Measurements from ENCODE around the gene GPR152.
"Not testable (repeated sequence)": the region's sequence is repeated elsewhere in the genome, so short reads cannot be mapped to it uniquely, and the experiment has no call there.

The GPR152 gene

GRCh38 chr11:67483831-67484665 is 31.5 kb upstream of the GPR152 start:
- no peak for TF ChIP-seq JUND (IDR thresholded peaks at IDR 0.05; ENCODE audit: low read depth)
- in situ Hi-C loops (cut with HindIII; ENCODE audit: low pct_unique_long_range_greater_than_20kb, low sequenced_read_pairs), result no loop called here
- no peak for DNase-seq (ENCODE audit: low read depth in 1 of 2, low spot score in 1 of 2)

- no peak for TF ChIP-seq JUND (IDR thresholded peaks at IDR 0.05; ENCODE audit: low read depth)
- in situ Hi-C loops (cut with HindIII; ENCODE audit: low pct_unique_long_range_greater_than_20kb, low sequenced_read_pairs), result no loop called here
- DNase-seq (ENCODE audit: low read depth in 1 of 2, low spot score in 1 of 2), result peak; percentile 99 to 100
Observed at GRCh38 chr11:67482827-67483798, 30.6 kb upstream of the GPR152 start, which contains the start of gene AIP. Gene AIP, plus strand, starts transcription at chr11:67483026. Its CDS starts 133 bp downstream, at chr11:67483159.

GRCh38 chr11:67482275-67482826 is 29.8 kb upstream of the GPR152 start:
- no peak for TF ChIP-seq JUND (IDR thresholded peaks at IDR 0.05; ENCODE audit: low read depth)
- in situ Hi-C loops (cut with HindIII; ENCODE audit: low pct_unique_long_range_greater_than_20kb, low sequenced_read_pairs), result no loop called here
- no peak for DNase-seq (ENCODE audit: low read depth in 1 of 2, low spot score in 1 of 2)

GRCh38 chr11:67477344-67478050 is 25.0 kb upstream of the GPR152 start:
- DNase-seq (ENCODE audit: low read depth in 1 of 2, low spot score in 1 of 2); in situ Hi-C loops (cut with HindIII; ENCODE audit: low pct_unique_long_range_greater_than_20kb, low sequenced_read_pairs): not testable (repeated sequence)

- DNase-seq (ENCODE audit: low read depth in 1 of 2, low spot score in 1 of 2); in situ Hi-C loops (cut with HindIII; ENCODE audit: low pct_unique_long_range_greater_than_20kb, low sequenced_read_pairs): not testable (repeated sequence)
Observed at GRCh38 chr11:67476692-67477091, 24.2 kb upstream of the GPR152 start.

- no peak for TF ChIP-seq JUND (IDR thresholded peaks at IDR 0.05; ENCODE audit: low read depth)
- in situ Hi-C loops (cut with HindIII; ENCODE audit: low pct_unique_long_range_greater_than_20kb, low sequenced_read_pairs), result no loop called here
Observed at GRCh38 chr11:67472882-67473281, 20.4 kb upstream of the GPR152 start.

GRCh38 chr11:67470337-67471002 is 17.9 kb upstream of the GPR152 start:
- peak in 1 of 2 experiments; percentile 35 for DNase-seq (ENCODE audit: low read depth in 1 of 2, low spot score in 1 of 2)
- no peak for TF ChIP-seq JUND (IDR thresholded peaks at IDR 0.05; ENCODE audit: low read depth)
- in situ Hi-C loops (cut with HindIII; ENCODE audit: low pct_unique_long_range_greater_than_20kb, low sequenced_read_pairs), result no loop called here

More at GRCh38 chr11:67472882-67473281, 20.4 kb upstream of the GPR152 start:
- no peak for DNase-seq (ENCODE audit: low read depth in 1 of 2, low spot score in 1 of 2)

- no peak for DNase-seq (ENCODE audit: low read depth in 1 of 2, low spot score in 1 of 2)
- no peak for TF ChIP-seq JUND (IDR thresholded peaks at IDR 0.05; ENCODE audit: low read depth)
- in situ Hi-C loops (cut with HindIII; ENCODE audit: low pct_unique_long_range_greater_than_20kb, low sequenced_read_pairs), result no loop called here
Observed at GRCh38 chr11:67469508-67469811, 16.9 kb upstream of the GPR152 start.

GRCh38 chr11:67468759-67469507 is 16.4 kb upstream of the GPR152 start, which contains the start of gene TMEM134:
Gene TMEM134, minus strand, starts transcription at chr11:67469251. Its CDS starts 59 bp downstream, at chr11:67469192.
- no peak for TF ChIP-seq JUND (IDR thresholded peaks at IDR 0.05; ENCODE audit: low read depth)
- in situ Hi-C loops (cut with HindIII; ENCODE audit: low pct_unique_long_range_greater_than_20kb, low sequenced_read_pairs), result no loop called here
- peak; percentile 82 to 96 for DNase-seq (ENCODE audit: low read depth in 1 of 2, low spot score in 1 of 2)

GRCh38 chr11:67468456-67468758 is 15.9 kb upstream of the GPR152 start:
- DNase-seq (ENCODE audit: low read depth in 1 of 2, low spot score in 1 of 2), result no peak
- in situ Hi-C loops (cut with HindIII; ENCODE audit: low pct_unique_long_range_greater_than_20kb, low sequenced_read_pairs), result no loop called here
- no peak for TF ChIP-seq JUND (IDR thresholded peaks at IDR 0.05; ENCODE audit: low read depth)

- 0 out of 2 replicates have a peak, but pooled peaks have one; percentile 24 for TF ChIP-seq JUND (IDR thresholded peaks at IDR 0.05; ENCODE audit: low read depth)
- in situ Hi-C loops (cut with HindIII; ENCODE audit: low pct_unique_long_range_greater_than_20kb, low sequenced_read_pairs), result no loop called here
- peak; percentile 94 to 96 for DNase-seq (ENCODE audit: low read depth in 1 of 2, low spot score in 1 of 2)
Observed at GRCh38 chr11:67468056-67468455, 15.5 kb upstream of the GPR152 start.
